Endothelial cell of umbilical vein (primary cell): ENCODE results near the gene LAMTOR4. TPM values are rescaled to one million over a fixed set of nuclear protein-coding genes. Genes with fewer than 3 reads are reported as not detected.

Experiments
- BruUV-seq: library from RNA; stranded (reverse); fragments of 400-500 nt; replicated peaks from 2 replicates; lab custom pipeline; 2021; lab: Mats Ljungman, UMichigan
- CTCF ChIA-PET: fragments of 300-600, 350-600 bp; sonication (Branson Sonifier 250); formaldehyde crosslinking; loops from one replicate; lab custom pipeline; 2021; ENCODE audit warnings: antibody characterized with exemption, inconsistent platforms; lab: Charles Lee
- POLR2A ChIA-PET: fragments of 300-600, 350-600 bp; sonication (Branson Sonifier 250); formaldehyde crosslinking; loops from one replicate; lab custom pipeline; 2021; ENCODE audit warnings: antibody characterized with exemption, inconsistent platforms; lab: Charles Lee
- DNase-seq: peaks from one replicate; pipeline ENCODE4 v3.0.0-alpha.2; 2011; ENCODE audit warnings: low read depth, low spot score
- FAIRE-seq: peaks from 2 replicates; lab custom pipeline; 2011; peaks lifted over from hg19 to GRCh38; lab: Jason Lieb, UNC
- H2AFZ ChIP-seq: 2 replicates; pipeline ENCODE4 v1.6.0; 2012; ENCODE audit warnings: low read depth, low read length, control low read depth, inconsistent platforms
- H3K27ac ChIP-seq: 2 replicates; pipeline ENCODE4 v1.5.1; 2011; ENCODE audit warnings: low read depth, mild to moderate bottlenecking, control low read depth, low read length, moderate library complexity; ENCODE audit not compliant: insufficient read depth
- H3K27me3 ChIP-seq, 2 experiments: 2 replicates each; pipeline versions ENCODE4 v1.6.0 to v1.6.1; 2011; ENCODE audit warnings: low read length in 2 of 2, mixed read lengths in 1 of 2; ENCODE audit not compliant: control insufficient read depth in 2 of 2, insufficient read depth in 2 of 2
- H3K36me3 ChIP-seq, 2 experiments: 2 replicates in 1 of 2; 3 replicates in 1 of 2; pipeline ENCODE4 v1.5.1; 2011; ENCODE audit warnings: low read length in 2 of 2, mild to moderate bottlenecking in 1 of 2, moderate library complexity in 1 of 2; ENCODE audit not compliant: control insufficient read depth in 2 of 2, insufficient read depth in 2 of 2; ENCODE audit errors: extremely low read depth in 1 of 2
- H3K4me1 ChIP-seq: 3 replicates; pipeline ENCODE4 v1.5.1; 2011; ENCODE audit warnings: mild to moderate bottlenecking, low read length; ENCODE audit not compliant: control insufficient read depth, insufficient read depth; ENCODE audit errors: extremely low read depth
- H3K4me2 ChIP-seq: 2 replicates; pipeline ENCODE4 v1.6.1; 2011; ENCODE audit warnings: low read length, control low read depth, mixed read lengths; ENCODE audit not compliant: insufficient read depth
- H3K4me3 ChIP-seq, 3 experiments: fragments of 200-600 bp in 1 of 3; sonication (generic), shearing (Covaris generic) in 1 of 3; replicated peaks in 1 of 3; 2 replicates each; pipeline ENCODE4 v1.5.1; 2011 to 2016; ENCODE audit warnings: control low read depth in 3 of 3, low read length in 3 of 3, mild to moderate bottlenecking in 2 of 3, inconsistent platforms in 1 of 3, low read depth in 1 of 3, moderate library complexity in 1 of 3; ENCODE audit not compliant: insufficient read depth in 1 of 3
- H3K79me2 ChIP-seq: 2 replicates; pipeline ENCODE4 v1.6.0; 2012; ENCODE audit warnings: low read length, inconsistent platforms; ENCODE audit not compliant: control insufficient read depth, insufficient read depth
- H3K9ac ChIP-seq: replicated peaks from 2 replicates; pipeline ENCODE3; 2011; ENCODE audit warnings: low read length, control low read depth; ENCODE audit not compliant: insufficient read depth; ENCODE audit errors: extremely low read depth
- H3K9me1 ChIP-seq: replicated peaks from 3 replicates; pipeline ENCODE4 v1.6.0; 2011; ENCODE audit warnings: mild to moderate bottlenecking, low read length; ENCODE audit not compliant: control insufficient read depth, insufficient read depth; ENCODE audit errors: extremely low read depth
- H3K9me3 ChIP-seq: replicated peaks from 2 replicates; pipeline ENCODE4 v1.5.1; 2012; ENCODE audit warnings: low read length, inconsistent platforms; ENCODE audit not compliant: control insufficient read depth, insufficient read depth
- H4K20me1 ChIP-seq: replicated peaks from 2 replicates; pipeline ENCODE3; 2011; ENCODE audit warnings: mild to moderate bottlenecking, low read length; ENCODE audit not compliant: control insufficient read depth, insufficient read depth; ENCODE audit errors: extremely low read depth
- CTCF ChIP-seq, 2 donors: IDR thresholded peaks; 1 replicate in 1 of 2; 2 replicates in 1 of 2; pipeline ENCODE4 v1.5.1; 2011; ENCODE audit warnings: low read length in 2 of 2, mild to moderate bottlenecking in 2 of 2, moderate library complexity in 2 of 2, control low read depth in 1 of 2, inconsistent platforms in 1 of 2, low read depth in 1 of 2; ENCODE audit not compliant: insufficient read depth in 1 of 2; ENCODE audit errors: extremely low read depth in 1 of 2
- EZH2 ChIP-seq: IDR thresholded peaks from 2 replicates; pipeline ENCODE4 v1.6.1; 2012; ENCODE audit warnings: borderline replicate concordance, low read depth, mild to moderate bottlenecking, moderate library complexity, low read length, inconsistent platforms; ENCODE audit not compliant: severe bottlenecking
- FOS ChIP-seq: IDR thresholded peaks from 2 replicates; pipeline ENCODE4 v1.6.1; 2011; ENCODE audit warnings: mild to moderate bottlenecking, low read length, moderate library complexity, borderline replicate concordance; ENCODE audit not compliant: insufficient read depth
- GATA2 ChIP-seq: IDR thresholded peaks from 2 replicates; pipeline ENCODE4 v1.7.0; 2011; ENCODE audit warnings: low read depth, mild to moderate bottlenecking, moderate library complexity, mixed read lengths, low read length; ENCODE audit not compliant: insufficient read length, insufficient read depth
- JUN ChIP-seq: IDR thresholded peaks from 2 replicates; pipeline ENCODE4 v1.6.1; 2011; ENCODE audit warnings: borderline replicate concordance, low read depth; ENCODE audit not compliant: insufficient read length, insufficient read depth
- MAX ChIP-seq: IDR thresholded peaks from 2 replicates; pipeline ENCODE4 v1.6.1; 2011; ENCODE audit not compliant: insufficient read depth, insufficient read length
- MYC ChIP-seq: IDR thresholded peaks from one replicate; pipeline ENCODE4 v1.6.1; 2011; ENCODE audit warnings: mild to moderate bottlenecking, low read depth, low read length
- POLR2A ChIP-seq: IDR thresholded peaks from 2 replicates; pipeline ENCODE4 v1.6.1; 2012; ENCODE audit warnings: low read depth, mild to moderate bottlenecking, control low read depth, low read length
- POLR2AphosphoS5 ChIP-seq: IDR thresholded peaks from 2 replicates; pipeline ENCODE4 v1.6.1; 2012; ENCODE audit warnings: low read depth, mild to moderate bottlenecking, control low read depth, low read length, moderate library complexity; ENCODE audit not compliant: insufficient read depth
- dilution Hi-C: fragments of 300-500 bp; cut with MboI; formaldehyde crosslinking; loops from one replicate; pipeline ENCODE4 v1.15.0; 2019; ENCODE audit warnings: low sequenced_read_pairs; ENCODE audit not compliant: extremely low pct_ligation_motif_present
- intact Hi-C: fragments of 100-400 bp; cut with micrococcal nuclease; formaldehyde crosslinking; loops from one replicate; pipeline ENCODE4 v1.10.0; 2022
- polyA plus RNA-seq, 4 experiments: library from polyadenylated mRNA; depleted of rRNA in 3 of 4; stranded (reverse) in 3 of 4; unstranded in 1 of 4; fragments of >200 nt; gene quantifications; 2 replicates each; pipeline versions ENCODE4 v1.2.1 to v1.2.3, GENCODE V29; 2011 to 2012; ENCODE audit warnings: missing spikeins in 1 of 4
- total RNA-seq: library from RNA; stranded (reverse); gene quantifications from 2 replicates; pipeline ENCODE4 v1.2.3, GENCODE V29; 2021

The LAMTOR4 gene
- total and polyA plus RNA-seq, 2 donors (not counting 3 experiments of a cell fraction or from before 2014, with no cell fraction given) = 139 to 520 TPM

- Histone ChIP-seq H4K20me1 (no peaks in the 10 kb centered on the region), H3K36me3 (no peaks in the 10 kb centered on the region), H3K9me1 (no peaks in the 10 kb centered on the region), H3K4me3 (no peak overlapping the region), H3K79me2 (no peaks in the 10 kb centered on the region), H3K9ac (no peak overlapping the region), H3K27me3 (peaks cover 5 to 15% of the 10 kb centered on the region in 2 experiments), H2AFZ (no peak overlapping the region), H3K4me2 (no peak overlapping the region), H3K27ac (no peak overlapping the region), H3K9me3 (no peaks in the 10 kb centered on the region), H3K4me1 (peaks cover 12% of the 10 kb centered on the region)
- DNase-seq (no peak), FAIRE-seq (no peak)
- POLR2A ChIA-PET = no interaction called here
- intact Hi-C loops = no loop called here
- TF ChIP-seq MAX = no peak
- no peak for TF ChIP-seq EZH2
- no peak for TF ChIP-seq MYC
- TF ChIP-seq CTCF (IDR thresholded peaks at IDR 0.05; ENCODE audit: extremely low read depth in 1 of 2, insufficient read depth in 1 of 2, low read depth in 1 of 2, low read length in 2 of 2) = no peak
- no peak for TF ChIP-seq GATA2
- TF ChIP-seq POLR2AphosphoS5 = no peak
- TF ChIP-seq FOS = no peak
- TF ChIP-seq JUN = no peak
- no peak for TF ChIP-seq POLR2A
- CTCF ChIA-PET = interaction anchor here (1.1 to 1.3 kb wide), 2 partner anchors 14 to 27 kb away, joined by 3 read pairs; partner anchors contain the start of genes GPC2 and STAG3
- dilution Hi-C loops = no loop called here
- no TSS peak for BruUV-seq
Observed at GRCh38 chr7:100163006-100163531, 14.4 kb downstream of the LAMTOR4 start.
